ENCODE results near the gene NSUN3.

NSUN3 gene

DNA sequence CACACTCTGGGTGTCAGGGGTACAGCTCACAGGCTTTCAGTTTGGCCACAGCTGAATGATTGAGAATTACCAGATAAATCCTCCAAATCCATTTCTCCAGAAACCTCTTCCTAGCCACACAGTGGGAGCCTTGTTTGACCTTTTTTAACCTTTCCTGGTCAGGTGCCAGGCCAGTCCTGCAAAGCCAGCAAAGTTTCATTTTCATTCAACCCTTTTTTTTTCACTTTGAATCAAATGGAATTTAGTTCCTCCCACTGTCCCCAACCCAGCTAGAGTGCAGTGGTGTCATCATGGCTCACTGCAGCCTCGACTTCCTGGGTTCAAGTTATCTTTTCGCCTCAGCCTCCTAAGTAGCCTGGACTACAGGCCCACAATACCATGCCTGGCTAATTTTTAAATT lies 67.8 kb downstream of the NSUN3 start:
- no peak for DNase-seq

DNA sequence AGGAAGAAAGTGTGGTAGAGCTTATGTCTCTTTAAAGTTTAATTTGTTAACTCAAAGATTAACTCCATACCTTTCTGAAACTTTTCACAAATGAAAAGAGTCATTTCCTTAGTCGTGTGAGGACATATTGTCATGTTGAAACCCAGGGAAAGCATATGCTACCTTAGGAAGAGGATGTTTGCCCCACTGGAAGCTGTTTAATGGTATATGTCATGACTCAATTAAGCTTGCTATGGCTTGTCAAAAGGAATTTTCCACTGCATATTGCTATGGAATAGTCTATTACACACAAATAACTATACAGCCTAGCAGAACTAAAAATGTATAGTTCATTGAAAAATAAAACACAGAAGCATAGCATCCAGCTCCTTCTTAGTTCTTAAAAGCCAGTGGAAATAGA lies 69.9 kb downstream of the NSUN3 start:
- no peak for DNase-seq

DNA sequence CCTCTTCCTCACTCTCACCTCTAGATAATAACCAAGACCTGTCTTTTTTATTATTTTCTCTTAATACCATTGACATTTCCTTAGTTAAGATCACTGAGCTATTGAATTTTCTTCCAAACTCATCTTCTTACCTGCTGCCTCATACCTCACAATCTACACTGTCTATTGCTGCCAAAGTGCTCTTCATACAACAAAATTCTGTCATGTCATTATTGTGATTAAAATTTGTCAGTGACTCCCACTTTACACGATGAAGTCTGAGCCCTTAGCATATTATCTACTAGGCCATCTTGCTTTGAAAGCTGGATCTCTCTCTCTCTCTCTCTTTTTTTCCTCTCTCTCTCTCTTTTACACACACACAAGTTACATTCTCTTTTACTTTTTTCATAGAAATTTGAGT lies 73.3 kb downstream of the NSUN3 start:
- no peak for DNase-seq

DNA sequence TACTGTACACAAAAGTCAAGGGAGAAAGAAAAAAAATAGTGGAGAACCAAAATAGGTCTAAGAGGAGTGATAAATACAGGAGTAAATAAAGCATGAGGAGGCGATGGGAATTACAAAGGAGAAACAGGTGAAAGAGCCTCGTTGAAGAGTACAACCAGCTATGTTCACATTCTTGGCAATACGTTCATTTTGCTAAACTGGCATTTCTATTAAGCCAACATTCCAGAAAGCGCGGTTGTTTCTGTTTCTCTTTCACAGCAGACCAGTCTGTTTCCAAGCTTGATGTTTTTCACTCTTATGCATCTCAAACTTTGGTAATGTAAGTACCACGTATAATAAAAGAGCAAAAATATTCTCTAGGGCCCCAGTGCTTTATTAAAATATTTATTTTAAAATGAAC lies 74.5 kb downstream of the NSUN3 start:
- DNase-seq: no peak

DNA sequence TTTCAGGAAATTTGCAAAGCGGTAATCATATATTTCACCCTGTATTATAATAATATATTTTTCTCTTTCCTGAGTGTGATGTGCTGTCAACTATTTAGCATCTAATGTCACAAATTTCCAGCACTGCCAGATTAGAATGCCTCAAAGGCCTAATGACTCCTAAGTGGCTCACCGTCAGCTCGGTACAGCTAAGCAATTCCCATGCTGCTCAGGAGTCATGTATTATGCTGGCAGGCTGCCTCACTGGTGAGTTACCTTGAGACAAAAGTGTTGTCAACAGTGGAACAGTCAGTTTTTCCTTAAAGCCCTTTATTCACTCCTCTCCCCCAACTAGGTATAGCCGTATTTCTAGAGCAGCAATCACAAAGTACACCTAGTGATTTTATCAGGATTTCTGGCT lies 83.6 kb downstream of the NSUN3 start:
- no peak for DNase-seq

GRCh38 chr3:94147012-94147411 lies 84.2 kb downstream of the NSUN3 start:
- DNase-seq: no peak

DNA sequence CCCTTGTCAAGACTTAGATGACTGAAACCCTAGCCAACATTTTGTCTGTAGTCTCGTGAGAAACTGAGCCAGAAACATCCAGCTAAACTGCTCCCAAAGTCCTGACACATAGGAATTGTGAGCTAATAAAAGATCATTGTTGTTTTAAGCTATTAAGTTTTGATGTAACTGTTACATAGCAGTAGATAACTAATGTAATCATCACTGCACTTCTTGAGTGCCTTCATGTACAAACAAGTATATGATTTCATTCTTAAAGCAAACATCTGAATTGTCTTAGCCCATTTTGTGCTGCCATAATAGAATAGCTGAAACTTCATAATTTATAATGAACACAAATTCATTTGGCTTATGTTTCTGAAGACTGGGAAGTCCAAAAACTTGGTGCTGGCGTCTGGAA lies 87.3 kb downstream of the NSUN3 start:
- no peak for DNase-seq

DNA sequence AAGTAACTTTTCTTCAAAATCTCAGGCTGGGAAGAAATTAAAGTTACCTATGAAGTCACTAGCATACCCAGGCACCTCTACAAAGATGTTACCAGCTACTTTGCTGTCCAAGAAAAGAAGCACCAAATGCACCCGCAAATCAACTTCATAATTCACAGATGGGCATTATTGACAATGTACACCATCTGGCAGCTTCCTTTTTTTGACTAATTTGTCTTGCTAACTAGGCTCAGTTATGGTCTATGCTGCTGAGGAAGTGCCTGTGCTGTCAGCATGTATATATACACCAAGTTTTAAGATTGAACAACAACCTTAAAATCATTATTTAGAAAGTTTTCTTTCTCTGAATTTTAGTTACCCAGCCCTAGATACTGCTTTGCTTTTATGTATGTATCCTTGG lies 93.8 kb downstream of the NSUN3 start:
- DNase-seq: no peak

- peak in 1 of 2 donors; percentile 24 for DNase-seq
Measured at GRCh38 chr3:94158512-94158911, 95.7 kb downstream of the NSUN3 start.

GRCh38 chr3:94159062-94159828 lies 96.4 kb downstream of the NSUN3 start:
- DNase-seq: no peak

GRCh38 chr3:94162700-94163099 lies 99.8 kb downstream of the NSUN3 start:
- DNase-seq: no peak

DNA sequence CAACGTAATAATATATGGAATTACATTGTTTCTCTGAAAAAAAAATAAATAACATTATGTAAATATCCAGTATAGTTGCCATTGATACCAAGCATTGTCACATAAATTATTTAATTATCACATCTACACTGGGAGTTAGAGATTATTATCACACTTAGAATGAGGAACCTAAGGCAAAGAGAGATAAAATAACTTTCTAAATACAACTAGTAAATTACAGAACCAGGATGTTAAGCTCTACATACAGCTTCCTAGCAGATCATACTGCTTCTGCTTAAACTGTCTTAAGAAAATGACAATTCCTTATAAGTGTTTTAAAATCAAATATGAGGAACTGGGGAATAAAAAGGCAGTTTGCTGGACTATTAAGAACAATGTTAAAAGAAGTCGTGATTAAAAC lies 104.5 kb downstream of the NSUN3 start:
- DNase-seq: no peak

GRCh38 chr3:94167796-94168195 lies 104.9 kb downstream of the NSUN3 start:
- no peak for DNase-seq

DNA sequence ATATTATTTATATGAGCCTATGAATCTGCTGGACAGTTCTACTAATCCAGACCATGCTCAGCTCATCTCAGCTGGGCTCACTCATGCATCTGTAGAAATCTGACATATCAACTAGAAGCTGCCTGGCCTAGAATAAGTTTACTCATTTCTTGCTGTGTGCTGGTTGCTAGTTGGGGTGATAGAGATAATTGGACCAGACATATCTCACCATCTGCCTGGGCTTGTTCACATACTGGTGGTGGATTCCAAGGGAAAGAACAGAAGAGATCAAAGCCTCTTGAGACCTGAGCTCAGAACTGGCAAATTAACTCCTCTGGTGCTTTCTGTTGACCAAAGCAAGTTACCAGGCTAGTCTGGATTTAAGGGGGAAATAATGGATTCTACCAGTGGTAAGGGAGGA lies 109.1 kb downstream of the NSUN3 start:
- no peak for DNase-seq

- no peak for DNase-seq
Measured at GRCh38 chr3:94172695-94173310, 109.9 kb downstream of the NSUN3 start.

- DNase-seq: no peak
Measured at GRCh38 chr3:94173673-94174434, 111.0 kb downstream of the NSUN3 start.

DNA sequence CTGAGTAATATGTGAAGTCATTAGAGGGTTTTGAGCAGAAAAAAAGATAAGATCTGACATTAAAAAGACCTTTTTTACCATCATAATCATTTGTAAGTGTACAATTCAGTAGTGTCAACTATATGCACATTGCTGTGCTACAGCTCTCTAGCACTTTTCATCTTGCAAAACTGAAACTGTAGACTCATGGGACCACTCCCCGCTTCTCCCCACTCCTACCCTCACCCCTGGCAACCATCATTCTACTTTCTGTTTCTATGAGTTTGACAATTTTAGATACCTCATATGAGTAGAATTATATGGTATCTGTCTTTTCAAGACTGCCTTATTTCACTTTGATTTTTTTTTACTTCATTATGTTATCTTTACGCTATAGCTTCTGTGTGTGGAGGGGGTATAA lies 112.8 kb downstream of the NSUN3 start:
- DNase-seq: no peak

- DNase-seq: no peak
Measured at GRCh38 chr3:94176988-94177745, 114.3 kb downstream of the NSUN3 start.

Measured in hippocampal formation (tissue), 2 donors.